CD8-positive, alpha-beta memory T cell (primary cell): Measurements from ENCODE around the gene TM7SF2. TPM values are rescaled to one million over a fixed set of nuclear protein-coding genes. Genes with fewer than 3 reads are reported as not detected.

ENCODE experiments used
- CTCF ChIA-PET: fragments of 350-600 bp; sonication (Branson Sonifier 250); formaldehyde crosslinking; loops from one replicate; lab custom pipeline; 2021; ENCODE audit warnings: antibody characterized with exemption; lab: Charles Lee
- POLR2A ChIA-PET: fragments of 350-600 bp; sonication (Branson Sonifier 250); formaldehyde crosslinking; loops from one replicate; lab custom pipeline; 2021; ENCODE audit warnings: antibody characterized with exemption; lab: Charles Lee
- DNase-seq, 5 donors: peaks; one replicate each; pipeline versions ENCODE4 v3.0.0 to v3.0.0-alpha.2; 2020 to 2022; ENCODE audit warnings: mixed read lengths in 1 of 5
- H3K27ac ChIP-seq: one replicate; pipeline ENCODE4 v1.7.0; 2013; ENCODE audit warnings: low read depth, mild to moderate bottlenecking, low read length, moderate library complexity
- H3K27me3 ChIP-seq: 2 replicates; pipeline ENCODE4 v1.7.0; 2013; ENCODE audit warnings: low read length, mild to moderate bottlenecking; ENCODE audit not compliant: insufficient read depth, poor library complexity, severe bottlenecking
- H3K36me3 ChIP-seq: 2 replicates; pipeline ENCODE4 v1.7.0; 2013; ENCODE audit warnings: mild to moderate bottlenecking, low read length, moderate library complexity; ENCODE audit not compliant: insufficient read depth
- H3K4me1 ChIP-seq: 2 replicates; pipeline ENCODE4 v1.7.0; 2013; ENCODE audit warnings: mild to moderate bottlenecking, low read length, moderate library complexity; ENCODE audit not compliant: insufficient read depth
- H3K4me3 ChIP-seq: 2 replicates; pipeline ENCODE4 v1.7.0; 2013; ENCODE audit warnings: mild to moderate bottlenecking, low read length
- H3K9me3 ChIP-seq: 2 replicates; pipeline ENCODE4 v1.7.0; 2013; ENCODE audit warnings: mild to moderate bottlenecking, low read length
- H3K27ac Mint-ChIP-seq, 8 donors: one replicate each; pipeline ENCODE4 v1.8.0; 2020 to 2021; ENCODE audit warnings: mixed read lengths in 8 of 8, mild to moderate bottlenecking in 6 of 8, inconsistent platforms in 3 of 8, moderate library complexity in 3 of 8
- H3K27me3 Mint-ChIP-seq, 2 donors: one replicate each; pipeline ENCODE4 v1.8.0; 2020 to 2021; ENCODE audit warnings: mixed read lengths in 2 of 2, mild to moderate bottlenecking in 1 of 2, moderate library complexity in 1 of 2
- H3K36me3 Mint-ChIP-seq, 3 donors: one replicate each; pipeline ENCODE4 v1.8.0; 2020 to 2021; ENCODE audit warnings: mixed read lengths in 3 of 3, inconsistent platforms in 1 of 3, mild to moderate bottlenecking in 1 of 3
- H3K4me1 Mint-ChIP-seq, 3 donors: one replicate each; pipeline ENCODE4 v1.8.0; 2020 to 2021; ENCODE audit warnings: mixed read lengths in 3 of 3, inconsistent platforms in 1 of 3, mild to moderate bottlenecking in 1 of 3
- H3K4me3 Mint-ChIP-seq, 7 donors: one replicate each; pipeline ENCODE4 v1.8.0; 2020 to 2021; ENCODE audit warnings: mixed read lengths in 7 of 7, mild to moderate bottlenecking in 6 of 7, moderate library complexity in 4 of 7, inconsistent platforms in 2 of 7
- H3K9me3 Mint-ChIP-seq, 5 donors: one replicate each; pipeline ENCODE4 v1.8.0; 2020 to 2022; ENCODE audit warnings: mixed read lengths in 5 of 5, mild to moderate bottlenecking in 3 of 5, moderate library complexity in 2 of 5, inconsistent platforms in 1 of 5
- polyA plus RNA-seq: library from polyadenylated mRNA; unstranded; fragments of 300-500 nt; fragmentation: Illumina TruSeq; gene quantifications from one replicate; pipeline ENCODE4 v1.2.3, GENCODE V29; 2021
- total RNA-seq, 2 experiments: library from RNA; stranded (reverse); gene quantifications; one replicate each; pipeline ENCODE4 v1.2.3, GENCODE V29; 2021

Gene TM7SF2
- total and polyA plus RNA-seq, 3 experiments from 2014 or later = 11.1 to 17.9 (median 17.8) TPM

DNA sequence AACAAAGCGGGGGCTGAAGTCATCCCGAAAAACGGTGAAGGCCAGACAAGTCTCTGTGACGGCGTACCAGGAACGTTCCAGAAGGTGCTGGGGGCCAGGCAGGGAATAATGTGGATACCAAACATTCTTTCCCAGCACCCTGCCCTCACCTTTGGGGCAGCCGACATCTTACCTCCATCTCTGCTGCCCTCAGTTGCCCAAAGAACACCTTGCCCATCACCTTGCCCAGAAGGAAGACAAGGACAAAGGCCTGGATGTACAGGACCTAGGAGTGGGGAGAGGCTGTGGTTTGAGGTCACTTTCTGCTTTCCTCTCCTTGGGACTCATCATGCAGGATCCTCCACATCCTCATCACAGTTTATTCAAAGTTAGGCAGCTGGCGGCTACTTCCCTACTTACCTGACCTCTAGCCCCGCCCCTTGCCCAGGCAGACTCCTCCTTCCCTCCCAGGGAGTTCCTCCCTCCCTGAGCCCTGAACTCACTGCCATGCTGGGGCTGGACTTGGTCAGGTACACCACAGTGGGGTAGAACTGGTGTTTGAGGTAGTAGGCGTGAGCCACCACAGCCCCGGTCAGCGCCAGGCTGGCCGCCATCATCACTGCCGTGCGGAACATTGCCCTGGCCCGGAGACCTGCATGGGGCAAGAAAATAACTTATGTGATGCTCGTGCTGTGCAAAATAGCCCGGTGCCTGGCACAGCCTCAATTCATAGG lies 21.5 kb downstream of the TM7SF2 start:
- Mint-ChIP-seq H3K27ac (peak overlapping the region; percentile 98 to 100 (median 100)), H3K9me3 (no peaks in the 10 kb centered on the region), H3K27me3 (peaks cover 0 to 4% of the 10 kb centered on the region in 2 donors), H3K4me1 (peaks cover 35 to 52% (median 36%) of the 10 kb centered on the region in 3 donors), H3K4me3 (peak overlapping the region; percentile 94 to 100 (median 98)), H3K36me3 (peaks cover 0 to 67% (median 4%) of the 10 kb centered on the region in 3 donors)
- peak overlapping the region; percentile 99 for H3K4me3 ChIP-seq
- CTCF ChIA-PET = interaction anchor here (2.1 to 2.2 kb wide), 2 partner anchors 11 to 182 kb away, joined by 7 read pairs; partner anchors contain the start of genes CDC42EP2, FAU and MRPL49
- peaks cover 31% of the 10 kb centered on the region for H3K4me1 ChIP-seq
- POLR2A ChIA-PET = interaction anchor here (0.6 to 4.0 kb wide), 4 partner anchors 11 to 463 kb away, joined by 3 to 60 read pairs (median 22); partner anchors contain the start of genes FAU, MRPL49, TM7SF2 and ZNHIT2
- H3K27me3 ChIP-seq = no peaks in the 10 kb centered on the region
- peaks cover 44% of the 10 kb centered on the region for H3K36me3 ChIP-seq
- H3K27ac ChIP-seq = peak overlapping the region; percentile 100
- peak in 3 of 5 donors; percentile 31 to 57 (median 49) for DNase-seq
- no peaks in the 10 kb centered on the region for H3K9me3 ChIP-seq

DNA sequence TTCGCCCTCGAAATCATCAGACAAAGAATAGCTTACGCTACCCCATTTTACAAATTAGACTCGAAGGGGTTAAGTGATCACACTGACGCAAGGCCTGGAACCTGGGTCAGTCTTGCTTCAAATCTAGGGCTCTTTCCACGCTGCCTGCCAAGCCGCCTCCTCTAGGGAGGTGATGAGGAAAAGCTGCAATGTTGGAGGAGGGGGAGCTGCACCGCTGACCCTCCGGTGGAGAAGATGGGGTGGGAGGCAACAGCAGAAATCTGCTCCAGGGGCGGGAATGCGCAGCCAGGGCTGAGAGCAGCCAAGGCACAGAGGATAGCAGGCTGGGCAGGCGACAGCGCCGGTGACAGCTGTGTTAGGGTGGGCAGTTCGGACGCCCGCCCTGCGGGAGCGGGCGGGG lies 22.1 kb downstream of the TM7SF2 start:
- peak overlapping the region; percentile 99 for H3K4me3 ChIP-seq
- H3K9me3 Mint-ChIP-seq = no peaks in the 10 kb centered on the region
- H3K27ac Mint-ChIP-seq = peak overlapping the region; percentile 98 to 100 (median 100)
- H3K36me3 Mint-ChIP-seq = peaks cover 0 to 61% (median 4%) of the 10 kb centered on the region in 3 donors
- H3K36me3 ChIP-seq = peaks cover 41% of the 10 kb centered on the region
- H3K4me1 Mint-ChIP-seq = peaks cover 35 to 52% (median 36%) of the 10 kb centered on the region in 3 donors
- peak overlapping the region; percentile 100 for H3K27ac ChIP-seq
- no peaks in the 10 kb centered on the region for H3K27me3 ChIP-seq
- DNase-seq = no peak
- no peaks in the 10 kb centered on the region for H3K9me3 ChIP-seq
- ChIA-PET CTCF (interaction anchor here (2.1 to 2.2 kb wide), 2 partner anchors 12 to 182 kb away, joined by 7 read pairs; partner anchors contain the start of genes CDC42EP2, FAU and MRPL49), POLR2A (interaction anchor here (0.6 to 4.0 kb wide), 5 partner anchors 12 to 462 kb away, joined by 3 to 60 read pairs (median 16); partner anchors contain the start of genes FAU, MRPL49, SAC3D1 and TM7SF2)
- peak overlapping the region; percentile 94 to 100 (median 98) for H3K4me3 Mint-ChIP-seq
- peaks cover 31% of the 10 kb centered on the region for H3K4me1 ChIP-seq
- peaks cover 0 to 4% of the 10 kb centered on the region in 2 donors for H3K27me3 Mint-ChIP-seq

DNA sequence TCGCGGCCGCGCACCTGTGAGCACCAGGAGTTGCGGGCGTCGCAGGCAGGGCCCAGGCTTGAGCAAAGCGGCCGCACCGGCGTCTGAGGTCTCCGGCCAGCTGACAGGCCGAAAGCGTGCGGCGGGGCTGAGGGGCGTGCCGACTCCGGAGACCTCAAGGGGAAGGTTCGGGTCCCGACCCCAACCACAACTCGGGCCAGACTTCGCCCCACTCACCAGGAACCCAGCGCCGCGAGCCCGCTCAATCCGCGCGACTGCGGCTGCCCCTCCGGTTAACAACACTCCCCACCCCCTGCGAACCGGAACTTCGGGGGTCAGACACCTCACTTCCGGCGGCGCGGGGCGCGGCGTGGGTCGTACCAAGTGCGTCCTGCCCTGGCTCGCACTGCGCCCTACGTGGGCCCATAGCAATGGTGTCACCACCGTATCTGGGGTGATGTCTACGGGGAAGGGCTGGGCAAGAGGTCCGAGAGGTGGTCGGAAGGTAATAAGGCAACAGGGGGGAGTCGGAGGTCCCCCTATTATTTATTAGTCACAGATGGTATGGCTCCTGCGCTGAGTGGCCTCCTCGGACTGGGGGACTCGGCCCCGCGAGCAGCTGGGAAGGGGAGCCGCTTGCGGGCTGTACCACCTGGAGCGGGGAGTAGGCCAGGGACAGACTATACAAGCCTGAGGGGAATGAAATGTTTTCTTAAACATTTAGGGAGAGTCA lies 22.7 kb downstream of the TM7SF2 start, which contains the start of gene SYVN1:
TSS of gene SYVN1 (minus strand) at position 280 of the 712 bp plus-strand sequence. CDS start 918 bp downstream, outside the sequence.
- Mint-ChIP-seq H3K4me3 (peak within 1 kb of the TSS; percentile 94 to 100 (median 98)), H3K4me1 (peaks cover 35 to 52% (median 36%) of the 10 kb centered on the region in 3 donors), H3K36me3 (peaks cover 0 to 55% (median 4%) of the 10 kb centered on the region in 3 donors), H3K27me3 (peaks cover 0 to 4% of the 10 kb centered on the region in 2 donors), H3K27ac (peak within 1 kb of the TSS; percentile 98 to 100 (median 100)), H3K9me3 (no peaks in the 10 kb centered on the region)
- Histone ChIP-seq H3K27ac (peak within 1 kb of the TSS; percentile 100), H3K4me1 (peaks cover 31% of the 10 kb centered on the region), H3K9me3 (no peaks in the 10 kb centered on the region), H3K36me3 (peaks cover 34% of the 10 kb centered on the region), H3K4me3 (peak within 1 kb of the TSS; percentile 99), H3K27me3 (no peaks in the 10 kb centered on the region)
- ChIA-PET POLR2A (interaction anchor here (0.7 to 4.0 kb wide), 16 partner anchors 10 to 816 kb away, joined by 3 to 60 read pairs (median 4); partner anchors contain the start of genes ARL2, CAPN1, CDC42EP2 and FAU), CTCF (interaction anchor here (0.6 to 2.2 kb wide), 9 partner anchors 12 to 181 kb away, joined by 3 to 9 read pairs (median 4); partner anchors contain the start of genes CDC42EP2, FAU, MRPL49 and VPS51)
- peak; percentile 86 to 95 (median 91) for DNase-seq

DNA sequence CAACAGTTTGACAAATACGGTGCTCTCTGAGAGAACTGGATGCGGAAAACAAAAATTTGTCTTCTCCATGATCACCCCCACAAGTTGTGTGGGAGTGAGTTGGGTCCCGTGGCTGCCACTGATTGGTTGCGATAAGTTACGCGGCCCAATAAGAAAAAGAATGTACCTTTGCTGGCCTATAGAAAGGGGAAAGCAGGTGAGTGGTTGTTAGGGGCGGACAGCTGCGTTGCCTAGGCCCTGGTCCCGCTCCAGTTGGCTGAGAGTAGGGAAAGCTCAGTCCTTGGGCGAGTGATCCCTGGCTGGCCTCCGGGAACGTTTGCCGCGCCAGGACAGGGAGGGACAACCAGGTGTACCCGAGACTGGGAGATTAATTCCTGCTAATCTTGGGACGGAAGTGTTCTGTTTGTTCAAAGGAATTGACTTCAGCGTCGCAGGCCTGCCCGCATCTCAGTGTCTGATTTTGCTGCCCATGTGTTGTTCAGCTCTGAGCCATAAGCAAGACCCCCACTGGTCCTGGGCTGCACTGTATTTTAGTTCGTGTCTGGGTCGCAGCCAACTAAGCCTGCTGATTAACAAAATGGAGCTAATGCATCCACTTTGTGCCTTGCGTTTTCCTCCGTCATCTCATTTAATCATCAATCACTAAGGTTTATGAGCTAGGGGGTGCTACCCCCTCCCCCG lies 23.4 kb downstream of the TM7SF2 start:
- H3K9me3 Mint-ChIP-seq = no peaks in the 10 kb centered on the region
- peak overlapping the region; percentile 98 to 100 (median 100) for H3K27ac Mint-ChIP-seq
- H3K4me3 Mint-ChIP-seq = peak overlapping the region; percentile 94 to 100 (median 98)
- H3K4me1 Mint-ChIP-seq = peaks cover 35 to 52% (median 36%) of the 10 kb centered on the region in 3 donors
- no peaks in the 10 kb centered on the region for H3K27me3 ChIP-seq
- peaks cover 27% of the 10 kb centered on the region for H3K36me3 ChIP-seq
- H3K27me3 Mint-ChIP-seq = peaks cover 0 to 4% of the 10 kb centered on the region in 2 donors
- DNase-seq = peak; percentile 74 to 93 (median 90)
- POLR2A ChIA-PET = interaction anchor here (0.6 to 4.0 kb wide), 18 partner anchors 11 to 817 kb away, joined by 3 to 60 read pairs (median 4); partner anchors contain the start of genes ARL2, CAPN1, CDC42EP2 and DPF2
- H3K36me3 Mint-ChIP-seq = peaks cover 0 to 48% (median 4%) of the 10 kb centered on the region in 3 donors
- CTCF ChIA-PET = interaction anchor here (0.6 to 2.2 kb wide), 14 partner anchors 13 to 725 kb away, joined by 3 to 9 read pairs (median 4); partner anchors contain the start of genes CDC42EP2, FAU, MRPL49 and VPS51
- peak overlapping the region; percentile 99 for H3K4me3 ChIP-seq
- peak overlapping the region; percentile 100 for H3K27ac ChIP-seq
- H3K9me3 ChIP-seq = no peaks in the 10 kb centered on the region
- peaks cover 31% of the 10 kb centered on the region for H3K4me1 ChIP-seq

DNA sequence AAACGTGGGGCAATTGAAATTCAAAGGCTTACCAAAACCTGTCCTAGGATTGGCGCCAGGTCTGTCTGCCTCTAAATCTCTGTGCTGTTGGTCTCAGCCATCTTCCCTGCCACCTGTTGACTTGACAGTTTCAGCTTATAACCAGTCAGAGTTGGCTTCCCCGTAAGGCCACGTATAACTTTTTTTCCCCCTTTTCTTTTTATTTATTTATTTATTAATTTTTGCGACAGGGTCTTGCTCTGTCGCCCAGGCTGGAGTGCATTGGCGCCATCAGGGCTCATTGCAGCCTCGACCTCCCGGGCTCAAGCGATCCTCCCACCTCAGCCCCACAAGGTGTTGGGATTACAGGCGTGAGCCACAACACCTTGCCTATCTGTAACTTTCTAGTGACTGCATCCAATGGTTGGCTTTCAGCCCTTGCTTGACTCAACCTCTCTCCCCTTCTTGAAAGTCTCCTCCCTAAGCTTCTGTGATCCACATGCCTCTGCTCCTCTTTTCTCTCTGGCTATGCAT lies 24.0 kb downstream of the TM7SF2 start:
- no peaks in the 10 kb centered on the region for H3K9me3 Mint-ChIP-seq

DNA sequence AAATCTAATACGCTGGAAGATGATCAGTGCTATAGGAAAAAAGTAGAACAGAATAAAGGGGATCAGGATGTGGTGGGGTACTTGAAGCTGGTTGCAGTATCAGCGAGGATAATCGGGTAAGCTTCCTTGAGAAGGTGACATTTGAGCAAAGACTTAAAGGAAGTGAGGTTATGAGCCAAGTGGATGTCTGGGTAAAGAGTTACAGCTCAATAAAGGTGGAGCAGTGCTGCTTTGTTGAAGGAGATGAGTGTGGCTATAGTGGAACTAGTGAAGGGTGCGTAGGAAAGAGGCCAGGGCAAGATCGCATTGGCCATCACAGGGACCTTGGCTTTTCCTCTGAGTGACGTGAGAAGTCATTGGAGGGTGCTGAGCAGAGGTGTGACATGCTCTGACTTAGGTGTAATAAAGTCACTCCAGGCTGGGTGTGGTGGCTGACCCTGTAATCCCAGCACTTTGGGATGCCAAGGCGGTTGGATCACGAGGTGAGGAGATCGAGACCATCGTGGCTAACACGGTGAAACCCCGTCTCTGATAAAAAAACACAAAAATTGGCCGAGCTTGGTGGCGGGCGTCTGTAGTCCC lies 24.9 kb downstream of the TM7SF2 start:
- Mint-ChIP-seq H3K4me3 (peak overlapping the region in 5 of 7 donors; percentile 21 to 75 (median 63)), H3K27me3 (peaks cover 0 to 5% of the 10 kb centered on the region in 2 donors), H3K36me3 (peaks cover 0 to 33% (median 1%) of the 10 kb centered on the region in 3 donors), H3K4me1 (peaks cover 35 to 47% (median 36%) of the 10 kb centered on the region in 3 donors), H3K9me3 (no peaks in the 10 kb centered on the region), H3K27ac (peak overlapping the region; percentile 85 to 100 (median 92))
- Histone ChIP-seq H3K27ac (no peak overlapping the region), H3K4me3 (no peak overlapping the region), H3K4me1 (peaks cover 31% of the 10 kb centered on the region), H3K9me3 (no peaks in the 10 kb centered on the region), H3K27me3 (no peaks in the 10 kb centered on the region), H3K36me3 (peaks cover 14% of the 10 kb centered on the region)
- CTCF ChIA-PET = interaction anchor here (1.4 to 1.6 kb wide), 2 partner anchors 15 to 26 kb away, joined by 4 read pairs; partner anchors contain the start of gene FAU
- POLR2A ChIA-PET = interaction anchor here (0.6 to 4.0 kb wide), 6 partner anchors 12 to 1198 kb away, joined by 3 to 60 read pairs (median 4); partner anchors contain the start of genes FAU, MRPL49, NAA40 and SAC3D1
- DNase-seq = no peak

More for the DNA sequence above, 24.0 kb downstream of the TM7SF2 start:
- peaks cover 0 to 42% (median 4%) of the 10 kb centered on the region in 3 donors for H3K36me3 Mint-ChIP-seq
- ChIA-PET CTCF (interaction anchor here (0.9 to 1.6 kb wide), 10 partner anchors 14 to 724 kb away, joined by 3 to 9 read pairs (median 4); partner anchors contain the start of genes FAU, VPS51 and ZNHIT2), POLR2A (interaction anchor here (0.6 to 4.0 kb wide), 15 partner anchors 11 to 390 kb away, joined by 3 to 60 read pairs (median 4); partner anchors contain the start of genes ARL2, CAPN1, CDC42EP2 and DPF2)
- H3K4me3 Mint-ChIP-seq = peak overlapping the region; percentile 94 to 100 (median 98)
- H3K27ac Mint-ChIP-seq = peak overlapping the region; percentile 98 to 100 (median 100)
- DNase-seq = no peak
- Histone ChIP-seq H3K4me1 (peaks cover 31% of the 10 kb centered on the region), H3K27me3 (no peaks in the 10 kb centered on the region), H3K36me3 (peaks cover 23% of the 10 kb centered on the region), H3K9me3 (no peaks in the 10 kb centered on the region), H3K4me3 (peak overlapping the region; percentile 99), H3K27ac (peak overlapping the region; percentile 100)
- peaks cover 0 to 4% of the 10 kb centered on the region in 2 donors for H3K27me3 Mint-ChIP-seq
- peaks cover 35 to 52% (median 36%) of the 10 kb centered on the region in 3 donors for H3K4me1 Mint-ChIP-seq
